NCI-H2171 treated with DMSO at 0.1 percent for 48 hours (cell line): ENCODE results near the gene FRMPD1.
A peak's percentile ranks its signal among the peaks of the same experiment; 100 is the strongest.

Experiments used
- DNase-seq: peaks from one replicate; lab custom pipeline; 2025; lab: John Stamatoyannopoulos, UW

Gene FRMPD1

GRCh38 chr9:37678789-37679273 is 28.1 kb downstream of the FRMPD1 start:
- no peak for DNase-seq

GRCh38 chr9:37679649-37680402 is 29.1 kb downstream of the FRMPD1 start:
- no peak for DNase-seq

- no peak for DNase-seq
Measured at GRCh38 chr9:37682951-37683350, 32.2 kb downstream of the FRMPD1 start.

GRCh38 chr9:37683531-37684371 is 33.0 kb downstream of the FRMPD1 start:
- no peak for DNase-seq

- peak; percentile 81 for DNase-seq
Measured at GRCh38 chr9:37692622-37693221, 42.0 kb downstream of the FRMPD1 start.

GRCh38 chr9:37693260-37693659 is 42.5 kb downstream of the FRMPD1 start:
- no peak for DNase-seq

- DNase-seq: no peak
Measured at GRCh38 chr9:37694355-37694754, 43.6 kb downstream of the FRMPD1 start.

GRCh38 chr9:37696528-37696927 is 45.8 kb downstream of the FRMPD1 start:
- DNase-seq: no peak

GRCh38 chr9:37700131-37700530 is 49.4 kb downstream of the FRMPD1 start:
- DNase-seq: no peak

DNA sequence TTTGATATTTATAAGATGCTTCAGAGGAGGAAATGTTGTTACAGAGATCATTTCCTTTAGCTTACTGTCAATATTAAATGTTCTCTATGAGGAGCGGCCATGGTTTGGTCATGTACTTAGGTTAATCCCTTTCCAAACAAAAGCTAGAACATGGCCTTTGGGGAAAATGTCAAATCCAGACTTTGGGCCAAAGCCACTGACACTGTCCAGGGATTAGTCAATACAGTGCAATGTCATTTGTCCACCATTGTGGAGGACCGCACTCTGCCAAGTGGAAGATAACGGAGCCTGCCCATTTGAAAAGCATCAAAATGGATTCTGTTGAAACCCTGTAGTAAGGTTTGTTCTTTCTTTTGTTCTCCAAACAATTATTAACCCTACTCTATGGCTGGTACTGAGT is 50.1 kb downstream of the FRMPD1 start:
- no peak for DNase-seq

GRCh38 chr9:37705787-37706186 is 55.0 kb downstream of the FRMPD1 start:
- no peak for DNase-seq

- DNase-seq: no peak
Measured at GRCh38 chr9:37706290-37706689, 55.5 kb downstream of the FRMPD1 start.

GRCh38 chr9:37707748-37708147 is 57.0 kb downstream of the FRMPD1 start:
- DNase-seq: no peak

- DNase-seq: no peak
Measured at GRCh38 chr9:37710046-37710445, 59.3 kb downstream of the FRMPD1 start.

DNA sequence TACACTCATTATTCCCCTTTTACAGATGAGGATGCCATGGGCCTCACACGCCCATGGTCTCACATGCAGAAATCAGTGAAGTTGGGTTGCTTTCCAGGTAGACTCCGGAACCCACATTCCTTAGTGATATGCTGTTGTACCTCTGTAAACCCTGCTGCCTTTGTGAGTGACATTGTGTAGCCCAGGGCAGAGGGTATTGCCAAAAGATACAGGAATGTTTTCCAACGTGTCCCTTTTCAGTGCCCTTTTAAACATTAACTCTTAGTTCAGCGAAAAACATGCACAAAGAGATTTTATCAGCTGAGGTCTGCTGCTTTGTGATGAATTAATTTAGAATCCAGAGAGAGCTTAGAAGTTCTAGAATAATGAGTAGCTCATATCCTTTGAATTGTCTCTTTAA is 64.5 kb downstream of the FRMPD1 start:
- no peak for DNase-seq

- DNase-seq: no peak
Measured at GRCh38 chr9:37715991-37716505, 65.3 kb downstream of the FRMPD1 start.

GRCh38 chr9:37719526-37719925 is 68.8 kb downstream of the FRMPD1 start:
- DNase-seq: no peak

DNA sequence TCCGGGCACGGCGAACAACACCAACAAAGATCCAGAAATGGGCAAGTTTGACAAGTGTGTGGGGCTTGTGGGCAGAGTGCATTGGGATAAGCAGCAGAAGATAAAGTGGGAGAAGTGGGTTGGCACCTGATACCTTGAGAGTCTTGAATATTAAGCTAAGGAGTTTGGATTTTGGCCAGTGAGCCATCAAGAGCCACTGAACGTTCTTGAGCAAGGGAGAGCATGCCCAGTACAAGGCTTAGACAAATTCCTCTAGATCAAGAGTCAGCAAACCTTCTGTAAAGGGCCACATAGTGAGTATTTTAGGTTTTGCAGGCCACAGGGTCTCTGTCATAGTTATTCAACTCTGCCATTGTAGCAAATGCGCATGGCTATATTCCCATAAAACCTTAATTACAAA is 76.3 kb downstream of the FRMPD1 start:
- no peak for DNase-seq

DNA sequence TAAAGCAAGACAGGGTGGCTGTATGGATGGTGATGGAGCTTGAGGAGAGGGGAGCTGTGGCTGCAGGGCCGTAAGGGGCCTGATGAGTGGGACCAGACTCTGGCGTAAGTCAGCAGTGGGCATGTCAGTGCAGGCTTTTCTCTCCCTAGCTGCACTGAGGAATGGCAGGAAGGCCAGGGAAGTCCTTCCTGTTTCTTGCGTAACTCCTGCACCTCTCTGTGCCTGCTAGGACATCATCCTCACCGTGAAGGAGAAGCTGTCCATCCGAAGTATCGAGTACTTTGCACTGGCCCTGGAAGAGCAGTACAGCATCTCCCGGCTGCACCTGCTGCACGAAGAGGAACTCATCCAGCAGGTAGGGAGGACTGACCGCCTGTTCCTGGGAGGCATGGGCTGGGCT is 78.7 kb downstream of the FRMPD1 start:
- no peak for DNase-seq

GRCh38 chr9:37730256-37730655 is 79.5 kb downstream of the FRMPD1 start:
- DNase-seq: no peak

- no peak for DNase-seq
Measured at GRCh38 chr9:37730839-37731238, 80.1 kb downstream of the FRMPD1 start.

- DNase-seq: peak; percentile 95
Measured at GRCh38 chr9:37732086-37732741, 81.5 kb downstream of the FRMPD1 start.
